Retina (tissue), 1 donor: Measurements from ENCODE around the gene IL36B.

Experiments used
- DNase-seq: peaks from one replicate; pipeline ENCODE4 v3.0.0-alpha.2; 2016

Gene IL36B

GRCh38 chr2:113050921-113051895 lies 1.5 kb downstream of the IL36B start:
- DNase-seq, result no peak

DNA sequence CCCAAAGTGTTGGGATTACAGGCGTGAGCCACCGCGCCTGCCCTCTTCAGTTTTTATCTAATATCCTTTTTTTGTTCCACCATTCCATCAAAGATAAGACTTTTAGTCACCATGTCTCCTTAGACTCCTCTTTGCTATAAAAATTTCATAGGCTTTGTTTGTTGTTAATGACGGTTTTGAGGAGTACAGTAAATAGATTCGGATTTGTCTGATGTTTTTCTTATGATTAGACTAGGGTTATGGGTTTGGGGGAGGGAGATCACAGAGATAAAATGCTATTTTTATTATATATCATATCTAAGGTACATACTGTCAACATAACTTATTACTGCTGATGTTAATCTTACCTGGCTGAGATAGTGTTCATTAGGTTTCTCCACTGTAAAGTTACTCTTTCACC lies 6.2 kb downstream of the IL36B start:
- no peak for DNase-seq

DNA sequence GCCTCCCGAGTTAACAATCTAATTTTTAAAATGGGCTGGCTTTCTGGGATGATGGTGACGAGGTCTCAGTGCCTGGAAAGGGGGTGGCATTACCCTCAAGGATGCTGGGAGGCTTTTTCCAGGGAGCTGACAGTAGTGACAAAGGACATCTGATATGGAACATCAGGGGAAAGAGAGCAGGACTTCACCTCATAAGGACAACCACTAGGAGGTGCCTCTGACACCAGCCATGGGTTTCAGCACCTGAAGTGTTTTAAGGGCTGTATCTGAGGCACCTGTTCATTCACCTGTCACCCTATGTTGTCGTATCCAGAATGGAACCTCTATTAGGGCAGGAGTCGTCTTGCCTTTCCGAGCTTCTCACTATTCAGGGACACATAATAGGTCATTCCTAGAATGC lies 10.8 kb downstream of the IL36B start:
- no peak for DNase-seq

GRCh38 chr2:113039719-113040118 lies 12.9 kb downstream of the IL36B start:
- DNase-seq, result no peak

GRCh38 chr2:113039158-113039557 lies 13.5 kb downstream of the IL36B start:
- no peak for DNase-seq

- no peak for DNase-seq
These were observed 14.4 kb downstream of the IL36B start for GRCh38 chr2:113038291-113038690.

GRCh38 chr2:113036763-113037162 lies 15.9 kb downstream of the IL36B start:
- DNase-seq, result no peak

- no peak for DNase-seq
These were observed 18.7 kb downstream of the IL36B start for GRCh38 chr2:113034016-113034415.

DNA sequence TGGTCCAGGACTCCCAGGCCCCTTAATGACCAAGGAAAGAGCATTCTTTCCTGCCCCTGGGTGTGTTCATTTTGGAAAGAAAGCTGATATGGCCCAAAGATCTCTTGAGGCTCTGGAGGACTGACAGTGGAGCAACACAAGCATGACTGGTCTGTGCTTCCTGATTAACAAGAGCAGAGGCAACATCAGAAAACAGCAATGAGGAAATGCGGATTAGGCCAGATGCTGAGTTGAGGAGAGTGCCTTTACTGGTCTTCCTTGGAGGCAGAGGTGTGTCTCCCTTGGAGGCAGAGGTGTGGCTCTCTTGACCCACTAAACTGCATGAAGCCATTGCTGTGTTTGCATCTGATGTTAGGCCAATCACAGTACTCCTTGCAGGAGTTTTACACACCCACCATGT lies 19.9 kb downstream of the IL36B start:
- DNase-seq, result no peak

GRCh38 chr2:113028112-113028511 lies 24.6 kb downstream of the IL36B start:
- DNase-seq, result no peak

DNA sequence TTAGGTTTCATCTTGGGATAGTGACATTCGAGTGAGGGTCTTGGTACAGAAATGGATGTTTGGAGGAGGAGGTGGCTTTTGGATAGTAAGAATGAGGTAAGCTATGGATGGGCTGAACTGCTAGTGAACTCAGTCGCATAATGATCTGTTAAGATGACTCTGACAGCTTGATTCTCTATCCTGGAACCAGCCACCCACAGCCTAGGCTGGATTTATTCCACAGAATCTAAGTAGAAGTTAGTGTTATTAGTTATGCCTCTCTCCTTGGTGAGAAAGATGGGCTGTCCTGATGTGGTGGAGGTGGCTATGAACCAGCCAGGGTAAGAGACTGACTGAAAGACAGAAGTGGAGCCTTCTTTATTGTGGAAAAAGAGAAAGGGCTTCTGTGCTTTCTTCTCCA lies 25.0 kb downstream of the IL36B start:
- no peak for DNase-seq

DNA sequence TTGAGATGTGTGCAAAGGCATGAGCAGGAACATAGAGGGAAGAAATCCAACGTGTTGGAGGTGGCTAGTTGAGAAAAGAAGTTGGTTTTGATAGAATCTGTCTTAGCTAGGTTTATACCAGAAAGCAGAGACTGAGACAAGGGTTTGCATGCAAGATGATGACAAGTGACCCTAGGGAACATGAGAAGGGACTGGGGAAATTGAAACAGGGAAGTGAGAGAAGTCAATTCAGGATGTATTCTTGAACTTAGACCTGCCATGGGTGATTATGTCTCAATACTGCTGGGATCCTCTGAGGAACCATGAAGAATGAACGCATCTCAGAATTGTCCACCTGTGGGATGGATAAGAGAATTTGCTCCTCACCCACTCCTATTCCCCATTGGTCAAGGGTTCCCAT lies 26.9 kb downstream of the IL36B start:
- DNase-seq, result no peak

DNA sequence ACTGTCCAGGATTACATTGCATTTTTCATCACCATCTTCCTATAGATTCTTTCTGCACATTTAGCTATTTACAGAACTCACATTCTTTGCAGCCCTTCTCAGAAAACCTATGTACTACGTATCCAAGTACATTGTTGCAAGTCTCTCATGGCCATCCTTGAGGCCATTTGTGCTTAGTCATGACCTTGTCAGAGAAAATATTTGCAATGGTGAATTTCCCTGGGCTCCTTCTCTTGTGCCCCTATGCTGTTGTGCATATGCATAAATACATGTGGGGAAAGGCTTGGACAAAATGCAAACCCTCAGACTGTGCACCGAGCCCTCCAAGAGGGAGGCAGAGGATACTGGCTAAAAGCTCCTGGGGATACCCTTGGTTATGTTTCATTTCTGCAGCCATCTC lies 27.9 kb downstream of the IL36B start:
- no peak for DNase-seq

- DNase-seq, result no peak
These were observed 31.4 kb downstream of the IL36B start for GRCh38 chr2:113021312-113021711.

- no peak for DNase-seq
These were observed 34.2 kb downstream of the IL36B start for GRCh38 chr2:113018509-113018908.

- DNase-seq, result no peak
These were observed 37.0 kb downstream of the IL36B start for GRCh38 chr2:113015655-113016054.

- DNase-seq, result no peak
These were observed 37.6 kb downstream of the IL36B start for GRCh38 chr2:113015042-113015441.

GRCh38 chr2:113014067-113014466 lies 38.6 kb downstream of the IL36B start:
- DNase-seq, result no peak

GRCh38 chr2:113013336-113013661 lies 39.4 kb downstream of the IL36B start:
- no peak for DNase-seq

- no peak for DNase-seq
These were observed 40.0 kb downstream of the IL36B start for GRCh38 chr2:113012436-113013335.

DNA sequence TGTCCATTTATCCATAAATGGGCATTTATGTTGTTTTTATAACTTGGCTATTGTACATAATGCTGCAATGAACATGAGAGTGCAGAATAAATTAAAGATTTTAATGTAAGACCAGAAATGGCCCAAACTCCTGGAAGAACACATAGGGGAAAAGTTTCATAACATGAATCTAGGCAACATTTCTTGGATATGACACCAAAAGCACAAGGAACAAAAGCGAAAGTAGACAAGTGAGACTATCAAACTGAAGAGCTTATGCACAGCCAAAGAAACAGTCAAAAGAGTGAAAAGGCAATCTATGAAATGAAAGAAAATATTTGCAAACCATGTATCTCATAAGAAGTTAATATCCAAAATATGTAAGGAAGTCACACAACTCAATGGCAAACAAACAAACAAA lies 41.6 kb downstream of the IL36B start:
- no peak for DNase-seq

DNA sequence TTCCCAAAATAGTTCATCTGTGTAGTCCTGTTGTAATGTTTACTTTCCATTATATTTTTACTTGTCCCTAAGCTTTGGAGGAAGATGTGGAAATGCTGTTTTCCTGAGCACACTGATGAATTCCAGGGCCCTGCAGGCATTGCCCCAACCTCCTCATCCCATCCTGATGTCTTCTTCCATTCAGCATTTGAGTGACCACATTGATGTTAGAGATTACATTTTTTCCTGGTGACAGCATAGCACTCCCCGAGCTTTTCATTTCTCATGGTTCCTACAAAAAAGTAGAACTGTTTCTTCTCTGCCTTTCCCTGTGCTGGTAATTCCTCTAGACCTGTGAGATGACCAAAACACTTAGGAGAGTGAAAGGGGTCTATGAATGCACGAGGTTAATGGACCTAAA lies 42.6 kb downstream of the IL36B start:
- no peak for DNase-seq

DNA sequence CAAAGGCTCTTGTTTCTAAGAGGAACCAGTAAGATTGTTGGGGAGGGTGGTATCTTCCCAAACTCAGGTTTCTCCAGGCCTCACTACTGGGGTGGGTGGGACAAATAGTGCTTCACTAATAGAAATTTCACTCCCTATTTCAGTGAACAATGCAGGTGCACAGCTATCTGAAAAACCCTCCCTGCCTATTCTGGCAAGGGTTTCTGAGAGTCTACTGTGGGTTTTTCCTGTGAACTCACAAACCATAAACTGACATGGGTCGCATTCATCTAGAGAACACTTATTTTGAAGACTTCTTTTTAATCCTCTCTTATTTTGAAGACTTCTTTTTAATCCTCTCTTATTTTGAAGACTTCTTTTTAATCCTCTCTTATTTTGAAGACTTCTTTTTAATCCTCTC lies 43.0 kb downstream of the IL36B start:
- no peak for DNase-seq

- DNase-seq, result no peak
These were observed 45.4 kb downstream of the IL36B start for GRCh38 chr2:113007250-113007649.
